HG02973 (cell line): Measurements from ENCODE around the gene MBOAT2.
A peak's percentile ranks its signal among the peaks of the same experiment; 100 is the strongest.
"Not testable (repeated sequence)": the region's sequence is repeated elsewhere in the genome, so short reads cannot be mapped to it uniquely, and the experiment has no call there.

Experiments
- ATAC-seq: cut with Tn5 transposase; IDR thresholded peaks from one replicate; pipeline ENCODE4 v1.9.1; 2021; ENCODE audit warnings: moderate library complexity; ENCODE audit not compliant: unreplicated experiment

Gene MBOAT2

GRCh38 chr2:9003616-9004337 lies at the start of gene MBOAT2:
Gene MBOAT2 (minus strand): TSS chr2:9003684. CDS start chr2:9003614, 70 bp downstream.
- peak; percentile 83 for ATAC-seq

DNA sequence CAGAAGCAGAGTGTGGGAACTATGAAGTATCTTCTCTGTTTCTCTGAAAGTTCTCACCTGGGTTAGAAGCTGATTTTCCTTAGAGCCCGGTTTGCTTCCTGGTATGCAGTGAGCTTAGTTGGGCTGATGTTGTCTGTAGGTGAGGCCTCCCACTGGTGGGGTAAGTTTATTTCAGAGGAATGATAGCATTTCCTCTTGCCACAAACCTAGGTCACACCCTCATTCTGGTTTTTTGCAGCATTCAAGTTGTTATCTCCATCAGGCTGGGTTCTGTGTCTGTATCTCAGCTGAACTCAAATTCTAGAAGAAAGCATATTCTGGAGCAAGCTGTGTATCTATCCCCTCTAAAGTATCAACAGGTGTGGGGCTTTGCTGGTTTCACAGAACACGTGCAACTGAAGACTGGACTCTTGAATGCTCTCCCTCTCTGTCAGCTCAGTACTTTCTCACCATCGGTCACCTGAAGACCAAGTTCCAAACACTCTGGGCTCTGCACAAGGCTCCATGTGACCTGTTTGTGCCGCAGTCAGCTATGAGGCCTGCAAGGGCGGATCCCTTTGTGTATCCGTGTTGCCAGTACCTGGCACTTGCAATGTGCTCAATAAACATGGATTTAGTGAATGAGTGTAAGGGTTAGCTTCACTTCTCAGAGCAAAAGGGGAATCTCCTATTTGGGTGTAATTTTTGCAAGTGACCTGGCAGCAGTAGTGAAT lies 49.5 kb upstream of the MBOAT2 start:
- no peak for ATAC-seq

DNA sequence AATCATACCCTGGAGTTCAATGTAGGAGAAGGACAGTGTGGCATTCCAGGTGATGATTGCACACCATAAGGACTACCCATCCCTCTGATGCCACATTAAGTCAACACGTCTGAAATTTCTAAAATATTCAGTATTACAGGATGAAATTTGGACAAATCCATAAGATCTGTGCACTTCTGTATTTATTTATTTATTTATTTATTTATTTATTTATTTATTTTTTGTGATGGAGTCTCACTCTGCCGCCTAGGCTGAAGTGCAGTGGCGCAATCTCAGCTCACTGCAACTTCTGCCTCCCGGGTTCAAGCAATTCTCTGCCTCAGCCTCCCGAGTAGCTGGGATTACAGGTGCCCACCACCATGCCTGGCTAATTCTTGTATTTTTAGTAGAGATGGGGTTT lies 48.0 kb upstream of the MBOAT2 start:
- not testable (repeated sequence) for ATAC-seq

- ATAC-seq, result no peak
Measured at GRCh38 chr2:9050122-9050809, 46.8 kb upstream of the MBOAT2 start.

GRCh38 chr2:9045595-9045994 lies 42.1 kb upstream of the MBOAT2 start:
- no peak for ATAC-seq

DNA sequence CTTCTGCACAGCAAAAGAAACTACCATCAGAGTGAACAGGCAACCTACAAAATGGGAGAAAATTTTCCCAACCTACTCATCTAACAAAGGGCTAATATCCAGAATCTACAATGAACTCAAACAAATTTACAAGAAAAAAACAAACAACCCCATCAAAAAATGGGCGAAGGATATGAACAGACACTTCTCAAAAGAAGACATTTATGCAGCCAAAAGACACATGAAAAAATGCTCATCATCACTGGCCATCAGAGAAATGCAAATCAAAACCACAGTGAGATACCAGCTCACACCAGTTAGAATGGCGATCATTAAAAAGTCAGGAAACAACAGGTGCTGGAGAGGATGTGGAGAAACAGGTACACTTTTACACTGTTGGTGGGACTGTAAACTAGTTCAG lies 40.0 kb upstream of the MBOAT2 start:
- ATAC-seq, result not testable (repeated sequence)

DNA sequence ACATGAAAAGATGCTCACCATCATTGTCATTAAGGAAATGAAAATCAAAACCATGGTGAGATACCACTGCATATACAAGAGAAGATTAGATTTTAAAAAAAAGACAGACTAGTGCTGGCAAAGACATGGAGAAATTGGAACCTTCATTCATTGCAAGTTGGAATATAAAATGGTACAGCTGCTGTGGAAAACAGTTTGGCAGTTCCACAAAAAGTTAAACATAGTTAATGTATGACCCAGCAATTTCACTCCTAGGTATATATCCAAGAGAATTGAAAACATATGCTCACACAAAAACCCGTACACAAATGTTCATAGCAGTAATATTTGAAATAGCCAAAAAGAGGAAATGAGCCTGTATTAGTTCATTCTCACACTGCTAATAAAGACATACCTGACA lies 33.7 kb upstream of the MBOAT2 start:
- ATAC-seq, result no peak

- ATAC-seq, result no peak
Measured at GRCh38 chr2:9033385-9034168, 30.1 kb upstream of the MBOAT2 start.

- ATAC-seq, result no peak
Measured at GRCh38 chr2:9032536-9033255, 29.2 kb upstream of the MBOAT2 start.

- ATAC-seq, result no peak
Measured at GRCh38 chr2:9032121-9032520, 28.6 kb upstream of the MBOAT2 start.

DNA sequence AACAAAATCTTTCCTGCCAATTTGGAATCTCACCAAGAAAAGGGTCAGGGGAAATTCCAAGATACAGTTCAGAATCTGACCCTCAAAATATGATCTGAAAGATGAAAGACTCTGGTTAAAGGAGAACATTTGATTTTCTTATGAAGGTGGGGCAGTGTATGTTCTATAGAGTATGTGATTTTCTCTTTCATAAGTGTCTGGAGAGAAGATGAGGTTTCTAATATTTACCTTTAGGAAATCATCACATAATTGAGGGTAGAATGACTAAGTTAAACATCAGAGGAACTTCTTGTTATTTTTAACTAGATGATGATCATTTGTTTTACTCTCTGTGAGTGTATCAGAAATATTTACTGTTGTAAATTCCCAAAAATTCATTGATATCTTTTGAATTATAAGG lies 27.8 kb upstream of the MBOAT2 start:
- no peak for ATAC-seq

- no peak for ATAC-seq
Measured at GRCh38 chr2:9030841-9031240, 27.4 kb upstream of the MBOAT2 start.

DNA sequence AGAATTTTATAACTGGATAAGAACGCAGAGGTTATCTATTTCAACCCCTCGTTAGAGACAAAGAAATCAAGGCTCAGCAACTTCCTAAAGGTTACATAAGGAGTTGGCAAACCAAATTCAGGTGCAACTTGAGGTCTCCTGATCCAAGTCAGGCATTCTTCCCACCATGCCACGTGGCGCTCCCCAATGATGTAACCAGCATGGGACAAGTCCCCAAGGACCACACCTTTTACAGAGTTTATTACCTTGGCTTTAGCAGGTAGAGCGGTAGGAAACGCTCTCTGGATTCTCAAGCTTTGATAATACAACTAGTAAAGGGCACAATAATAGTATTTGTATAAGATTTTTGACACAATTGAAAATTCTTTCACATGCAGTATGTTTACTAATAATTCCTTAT lies 26.7 kb upstream of the MBOAT2 start:
- ATAC-seq, result no peak

- ATAC-seq, result no peak
Measured at GRCh38 chr2:9029721-9030120, 26.2 kb upstream of the MBOAT2 start.

GRCh38 chr2:9027884-9028283 lies 24.4 kb upstream of the MBOAT2 start:
- ATAC-seq, result no peak

DNA sequence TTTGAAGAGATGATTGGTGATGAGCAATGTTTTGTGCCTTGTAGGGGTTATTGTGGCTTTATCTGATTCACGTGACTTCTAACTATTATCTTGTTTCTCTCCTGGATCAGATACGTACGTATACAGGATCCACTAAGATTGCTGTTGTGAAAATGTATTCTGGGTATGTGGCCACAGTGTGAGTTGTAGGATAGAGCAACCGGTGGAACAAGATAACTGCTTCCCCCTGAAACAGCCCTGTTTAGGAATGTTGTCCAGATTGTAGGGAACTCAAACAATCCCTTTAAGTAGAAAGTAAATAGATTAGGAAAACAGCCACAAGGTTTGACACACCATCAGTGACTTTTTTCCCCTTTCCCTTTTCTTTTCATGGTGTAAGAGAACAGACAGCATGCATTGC lies 22.3 kb upstream of the MBOAT2 start:
- ATAC-seq, result no peak

GRCh38 chr2:9024575-9024974 lies 21.1 kb upstream of the MBOAT2 start:
- no peak for ATAC-seq

DNA sequence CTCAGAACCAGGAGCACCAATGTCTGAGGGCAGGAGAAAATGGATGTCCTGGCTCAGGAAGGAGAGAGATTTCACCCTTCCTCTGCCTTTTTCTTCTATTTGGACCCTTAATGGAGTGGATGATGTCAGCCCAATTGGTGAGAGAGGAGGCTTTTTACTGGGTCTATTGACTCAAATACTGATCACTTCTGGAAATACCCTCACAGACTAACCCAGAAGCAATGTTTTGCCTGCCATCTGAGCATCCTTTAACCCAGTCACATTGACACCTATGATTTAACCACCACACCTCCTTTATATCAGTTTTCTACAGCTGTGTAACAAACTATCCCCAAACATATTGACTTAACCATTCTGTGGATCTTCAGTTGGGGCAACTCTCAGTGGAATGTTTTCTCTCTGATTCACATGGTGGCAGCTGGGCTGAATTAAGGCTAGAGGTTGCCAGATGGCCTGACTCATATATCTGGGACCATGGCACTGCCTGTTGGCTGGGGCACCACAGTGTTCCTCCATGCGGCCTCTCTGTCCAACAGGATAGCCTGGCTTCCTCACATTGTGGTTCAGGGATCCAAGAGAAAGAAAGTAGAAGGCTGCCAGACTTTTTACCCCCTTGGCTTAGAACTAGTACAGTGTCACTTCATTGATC lies 18.2 kb upstream of the MBOAT2 start:
- no peak for ATAC-seq

- ATAC-seq, result no peak
Measured at GRCh38 chr2:9020267-9020666, 16.8 kb upstream of the MBOAT2 start.

DNA sequence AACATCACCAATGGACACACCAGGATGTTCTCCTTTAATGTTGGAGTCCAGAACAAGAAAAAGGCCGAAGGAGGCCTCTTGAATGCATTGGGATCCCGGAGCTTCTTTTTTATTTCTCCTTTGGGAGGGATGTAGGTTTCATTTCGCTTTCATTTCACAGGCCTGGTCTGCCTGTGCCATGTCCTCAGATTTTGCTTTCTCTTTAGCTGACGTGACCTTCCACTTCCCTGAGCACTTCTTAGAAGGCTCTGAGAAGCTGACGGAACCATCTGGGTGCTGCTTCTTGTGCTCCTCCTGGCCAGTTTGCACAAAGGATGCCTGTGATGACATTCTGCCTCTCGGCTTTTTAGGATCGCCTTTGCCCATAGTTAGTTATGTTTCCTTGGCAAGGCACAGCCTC lies 15.1 kb upstream of the MBOAT2 start:
- ATAC-seq, result no peak
